Neuronal stem cell (in vitro differentiated cells): ENCODE measurements around the gene CILP.
"Not testable (repeated sequence)": the region's sequence is repeated elsewhere in the genome, so short reads cannot be mapped to it uniquely, and the experiment has no call there.

Source experiments
- DNase-seq: peaks from one replicate; pipeline ENCODE4 v3.0.0-alpha.2; 2013; ENCODE audit warnings: low spot score
- H2AFZ ChIP-seq: one replicate; pipeline ENCODE4 v1.6.1; 2013; ENCODE audit warnings: mild to moderate bottlenecking, low read length, inconsistent platforms
- H2AK5ac ChIP-seq: 2 replicates; pipeline ENCODE4 v1.6.1; 2013; ENCODE audit warnings: low read depth, mild to moderate bottlenecking, inconsistent platforms, low read length, moderate library complexity, mixed read lengths
- H2BK120ac ChIP-seq: 2 replicates; pipeline ENCODE4 v1.6.1; 2013; ENCODE audit warnings: low read depth, mild to moderate bottlenecking, inconsistent platforms, low read length, moderate library complexity, mixed read lengths
- H2BK12ac ChIP-seq: one replicate; pipeline ENCODE4 v1.6.1; 2013; ENCODE audit warnings: low read length, inconsistent platforms
- H2BK15ac ChIP-seq: 2 replicates; pipeline ENCODE4 v1.6.1; 2013; ENCODE audit warnings: mild to moderate bottlenecking, low read length, inconsistent platforms, mixed read lengths
- H2BK5ac ChIP-seq: one replicate; pipeline ENCODE4 v1.6.1; 2013; ENCODE audit warnings: inconsistent platforms, mild to moderate bottlenecking, low read length, moderate library complexity
- H3K14ac ChIP-seq: one replicate; pipeline ENCODE4 v1.6.1; 2013; ENCODE audit warnings: low read length, inconsistent platforms
- H3K18ac ChIP-seq: 2 replicates; pipeline ENCODE4 v1.6.1; 2013; ENCODE audit warnings: low read length, inconsistent platforms
- H3K23ac ChIP-seq: 2 replicates; pipeline ENCODE4 v1.6.1; 2013; ENCODE audit warnings: low read depth, mild to moderate bottlenecking, mixed read lengths, low read length, inconsistent platforms; ENCODE audit not compliant: poor library complexity
- H3K27ac ChIP-seq: replicated peaks from 3 replicates; pipeline ENCODE4 v1.5.1; 2013; ENCODE audit warnings: low read length, inconsistent platforms
- H3K27me3 ChIP-seq, 3 experiments: 2 replicates each; pipeline ENCODE4 v1.6.1; 2013; ENCODE audit warnings: low read length in 3 of 3, mild to moderate bottlenecking in 2 of 3, inconsistent platforms in 1 of 3, low read depth in 1 of 3, mixed read lengths in 1 of 3, moderate library complexity in 1 of 3; ENCODE audit not compliant: control insufficient read depth in 3 of 3, insufficient read depth in 3 of 3
- H3K36me3 ChIP-seq, 2 donors: replicated peaks in 1 of 2; 2 replicates each; pipeline ENCODE4 v1.6.1; 2013; ENCODE audit warnings: low read length in 2 of 2; ENCODE audit not compliant: control insufficient read depth in 2 of 2, insufficient read depth in 2 of 2
- H3K4ac ChIP-seq: 2 replicates; pipeline ENCODE4 v1.6.1; 2013; ENCODE audit warnings: inconsistent platforms, mild to moderate bottlenecking, low read length, moderate library complexity
- H3K4me1 ChIP-seq, 2 donors: 1 replicate in 1 of 2; 2 replicates in 1 of 2; pipeline ENCODE4 v1.6.1; 2013; ENCODE audit warnings: low read length in 2 of 2, low read depth in 1 of 2; ENCODE audit not compliant: control insufficient read depth in 2 of 2, insufficient read depth in 1 of 2
- H3K4me2 ChIP-seq: one replicate; pipeline ENCODE4 v1.6.1; 2013; ENCODE audit warnings: mild to moderate bottlenecking, low read length, inconsistent platforms; ENCODE audit not compliant: insufficient read depth, poor library complexity, severe bottlenecking
- H3K4me3 ChIP-seq, 2 donors: 2 replicates each; pipeline ENCODE4 v1.5.1; 2013; ENCODE audit warnings: low read length in 2 of 2, mild to moderate bottlenecking in 2 of 2, inconsistent platforms in 1 of 2, moderate library complexity in 1 of 2
- H3K79me1 ChIP-seq: one replicate; pipeline ENCODE4 v1.6.1; 2013; ENCODE audit warnings: low read depth, mild to moderate bottlenecking, inconsistent platforms, low read length, moderate library complexity
- H3K9ac ChIP-seq: one replicate; pipeline ENCODE4 v1.6.1; 2013; ENCODE audit warnings: mild to moderate bottlenecking, low read depth, low read length, inconsistent platforms; ENCODE audit not compliant: poor library complexity
- H3K9me3 ChIP-seq, 2 donors: replicated peaks in 1 of 2; 2 replicates each; pipeline versions ENCODE3 to v1.6.1; 2013; ENCODE audit warnings: low read length in 2 of 2, mild to moderate bottlenecking in 2 of 2, inconsistent platforms in 1 of 2, low read depth in 1 of 2, mixed read lengths in 1 of 2, moderate library complexity in 1 of 2; ENCODE audit not compliant: control insufficient read depth in 2 of 2, insufficient read depth in 1 of 2
- H4K8ac ChIP-seq: one replicate; pipeline ENCODE4 v1.6.1; 2013; ENCODE audit warnings: low read depth, mild to moderate bottlenecking, inconsistent platforms, low read length, moderate library complexity
- H4K91ac ChIP-seq: one replicate; pipeline ENCODE4 v1.6.1; 2013; ENCODE audit warnings: low read length, low read depth, mild to moderate bottlenecking, inconsistent platforms; ENCODE audit not compliant: poor library complexity
- WGBS, 2 donors: extraction: QIAGEN DNeasy Blood & Tissue Kit; methylation state at CpG; one replicate each; pipeline ENCODE4 v1.1.7; 2013; ENCODE audit warnings: missing lambda C conversion rate in 2 of 2, mixed read lengths in 1 of 2; ENCODE audit not compliant: insufficient read length in 2 of 2, insufficient replicate concordance in 1 of 2; ENCODE audit errors: extremely low coverage in 2 of 2; 5-methylcytosine and 5-hydroxymethylcytosine counted together

Gene CILP

DNA sequence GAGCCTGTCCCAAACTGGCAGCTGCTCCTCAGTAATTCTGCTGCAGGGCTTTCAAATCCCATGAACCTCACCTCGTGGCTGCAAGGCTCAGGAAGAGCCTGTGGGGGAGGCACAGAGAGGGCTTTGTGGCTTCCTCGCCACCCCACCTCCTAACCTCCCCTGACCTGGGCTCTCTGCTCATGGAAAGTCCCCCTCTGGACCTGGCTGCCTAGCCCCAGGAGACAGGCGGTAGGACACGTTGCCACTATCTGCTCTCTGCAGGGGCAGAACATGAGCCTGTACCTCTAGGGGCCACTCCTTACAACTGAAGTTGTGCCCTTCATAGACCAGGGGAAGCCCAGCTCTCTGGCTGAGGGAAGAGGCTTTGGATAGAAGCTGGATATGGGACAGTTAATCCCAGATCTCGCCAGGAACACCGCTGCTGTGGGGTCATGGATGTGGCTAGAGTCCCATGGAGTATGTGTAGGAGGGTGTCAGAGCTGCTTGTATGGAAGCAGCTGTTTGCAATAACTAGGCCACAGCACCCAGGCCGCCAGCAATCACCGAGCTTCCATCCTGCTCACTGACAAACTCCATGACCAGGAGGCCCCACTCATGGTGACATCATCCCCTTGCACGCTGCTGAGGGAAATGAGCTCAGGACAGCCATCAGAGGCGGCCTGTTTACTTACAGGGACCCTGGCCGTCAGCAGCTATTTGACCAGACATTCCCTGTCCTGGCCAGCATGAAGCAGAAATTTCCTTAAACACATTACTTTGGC is 34.0 kb upstream of the CILP start:
- no peak overlapping the region for H3K4ac ChIP-seq
- H3K23ac ChIP-seq = no peak overlapping the region
- no peaks in the 10 kb centered on the region for H3K79me1 ChIP-seq
- no peak overlapping the region for H3K27ac ChIP-seq
- H3K4me2 ChIP-seq = no peak overlapping the region
- peak overlapping the region; percentile 48 for H2AK5ac ChIP-seq
- no peak overlapping the region for H3K4me3 ChIP-seq
- H3K36me3 ChIP-seq = no peaks in the 10 kb centered on the region
- no peak overlapping the region for H2BK12ac ChIP-seq
- H3K9me3 ChIP-seq = no peaks in the 10 kb centered on the region
- H2BK5ac ChIP-seq = no peak overlapping the region
- H2AFZ ChIP-seq = no peak overlapping the region
- H3K14ac ChIP-seq = no peak overlapping the region
- WGBS, 2 donors = no CpG with 5 or more reads among the region's 11 CpGs
- H3K27me3 ChIP-seq = no peaks in the 10 kb centered on the region
- no peak overlapping the region for H4K8ac ChIP-seq
- H2BK120ac ChIP-seq = no peak overlapping the region
- peak overlapping the region; percentile 5 for H4K91ac ChIP-seq
- peaks cover 6 to 12% of the 10 kb centered on the region in 2 donors for H3K4me1 ChIP-seq
- peak overlapping the region; percentile 63 for H3K18ac ChIP-seq
- no peak for DNase-seq
- peak overlapping the region; percentile 25 for H3K9ac ChIP-seq
- H2BK15ac ChIP-seq = no peak overlapping the region

DNA sequence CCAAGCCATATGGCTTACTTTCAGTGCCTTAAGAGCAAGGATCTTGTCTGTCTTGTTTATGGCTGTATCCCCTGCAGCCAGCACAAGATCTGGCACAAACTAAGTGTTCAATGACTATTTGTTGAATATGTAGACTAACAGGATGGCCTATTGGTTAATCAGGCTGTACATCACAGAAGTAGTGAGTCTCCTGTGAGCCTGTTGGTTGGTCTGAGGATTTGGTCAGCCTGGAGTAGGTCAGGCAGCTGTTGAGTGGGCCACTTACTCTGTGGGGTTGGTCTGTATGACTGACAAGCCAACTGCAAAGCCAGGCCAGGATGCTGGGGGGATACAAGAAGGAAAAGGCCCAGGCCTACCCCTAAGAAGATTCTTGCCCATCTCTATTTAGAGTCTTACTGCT is 33.4 kb upstream of the CILP start:
- no peaks in the 10 kb centered on the region for H3K79me1 ChIP-seq
- H3K9ac ChIP-seq = no peak overlapping the region
- H2BK15ac ChIP-seq = no peak overlapping the region
- no peak overlapping the region for H3K23ac ChIP-seq
- no peaks in the 10 kb centered on the region for H3K9me3 ChIP-seq
- H3K4me2 ChIP-seq = no peak overlapping the region
- no peak overlapping the region for H4K91ac ChIP-seq
- H3K36me3 ChIP-seq = no peaks in the 10 kb centered on the region
- no peaks in the 10 kb centered on the region for H3K27me3 ChIP-seq
- no peak overlapping the region for H4K8ac ChIP-seq
- peak overlapping the region; percentile 48 for H2AK5ac ChIP-seq
- no peak overlapping the region for H2AFZ ChIP-seq
- no peak overlapping the region for H2BK120ac ChIP-seq
- H3K4me3 ChIP-seq = no peak overlapping the region
- no peak for DNase-seq
- no peak overlapping the region for H2BK5ac ChIP-seq
- H3K27ac ChIP-seq = no peak overlapping the region
- H3K14ac ChIP-seq = no peak overlapping the region
- peak overlapping the region; percentile 48 for H3K18ac ChIP-seq
- no peak overlapping the region for H3K4ac ChIP-seq
- no peak overlapping the region for H2BK12ac ChIP-seq
- H3K4me1 ChIP-seq = peaks cover 6 to 10% of the 10 kb centered on the region in 2 donors

DNA sequence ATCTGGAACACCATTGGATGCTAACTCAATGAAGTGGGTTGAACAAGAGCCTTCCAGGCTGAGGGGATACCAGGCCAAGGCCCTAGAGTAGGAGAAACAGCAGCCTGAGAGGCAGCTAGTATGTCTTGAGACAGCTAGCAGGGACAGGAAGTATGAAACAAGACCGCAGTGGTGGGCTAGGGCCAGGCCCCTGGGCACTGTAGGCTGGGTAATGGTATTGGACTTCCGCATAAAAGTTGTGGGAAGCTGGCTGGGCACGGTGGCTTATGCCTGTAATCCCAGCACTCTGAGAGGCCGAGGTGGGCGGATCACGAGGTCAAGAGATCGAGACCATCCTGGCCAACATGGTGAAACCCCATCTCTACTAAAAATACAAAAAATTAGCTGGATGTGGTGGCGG is 25.2 kb upstream of the CILP start:
- not testable (repeated sequence) for H4K8ac ChIP-seq, H3K4ac ChIP-seq, H3K36me3 ChIP-seq, H2BK12ac ChIP-seq, H3K9ac ChIP-seq, H3K9me3 ChIP-seq, DNase-seq, H3K27me3 ChIP-seq, H4K91ac ChIP-seq, H2BK120ac ChIP-seq, H3K27ac ChIP-seq, H3K4me3 ChIP-seq, H3K14ac ChIP-seq, H2AK5ac ChIP-seq, H3K23ac ChIP-seq, H2BK15ac ChIP-seq, H3K4me2 ChIP-seq, H3K79me1 ChIP-seq, H3K4me1 ChIP-seq, H2BK5ac ChIP-seq, H2AFZ ChIP-seq
- H3K18ac ChIP-seq = peak overlapping the region; percentile 3
- WGBS, 2 donors = no CpG with 5 or more reads among the region's 8 CpGs

DNA sequence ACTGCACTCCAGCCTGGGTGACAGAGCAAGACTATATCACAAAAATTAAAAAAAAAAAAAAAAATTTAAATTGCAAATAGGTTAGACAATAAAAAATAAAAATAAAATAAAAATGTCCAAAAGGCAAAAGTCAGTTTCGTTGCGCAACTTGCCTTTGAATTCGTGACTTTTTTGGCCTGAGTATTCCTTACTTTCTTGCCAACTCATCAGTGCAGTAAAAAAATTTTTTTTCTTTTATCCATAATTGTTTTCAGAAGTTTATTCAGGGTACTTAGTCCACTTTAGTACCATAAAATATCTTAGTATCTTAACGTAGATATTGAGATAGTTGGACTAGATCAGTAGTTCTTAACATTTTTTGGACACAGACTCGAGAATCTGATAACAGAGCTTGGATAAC is 22.4 kb upstream of the CILP start:
- H3K27me3 ChIP-seq = no peaks in the 10 kb centered on the region
- no peak overlapping the region for H2BK5ac ChIP-seq
- H3K9me3 ChIP-seq = no peaks in the 10 kb centered on the region
- H3K4ac ChIP-seq = no peak overlapping the region
- DNase-seq = no peak
- no peaks in the 10 kb centered on the region for H3K36me3 ChIP-seq
- H3K27ac ChIP-seq = no peak overlapping the region
- H3K4me1 ChIP-seq = no peaks in the 10 kb centered on the region
- H2BK15ac ChIP-seq = no peak overlapping the region
- no CpG with 5 or more reads among the region's 5 CpGs for WGBS, 2 donors
- no peak overlapping the region for H4K8ac ChIP-seq
- H3K4me3 ChIP-seq = no peak overlapping the region
- H3K4me2 ChIP-seq = no peak overlapping the region
- no peak overlapping the region for H4K91ac ChIP-seq
- H3K14ac ChIP-seq = no peak overlapping the region
- H3K79me1 ChIP-seq = no peaks in the 10 kb centered on the region
- no peak overlapping the region for H3K18ac ChIP-seq
- no peak overlapping the region for H3K9ac ChIP-seq
- H2AK5ac ChIP-seq = no peak overlapping the region
- H3K23ac ChIP-seq = no peak overlapping the region
- no peak overlapping the region for H2BK12ac ChIP-seq
- H2AFZ ChIP-seq = no peak overlapping the region
- no peak overlapping the region for H2BK120ac ChIP-seq
